ENCODE results near the gene ARID1B.

DNA sequence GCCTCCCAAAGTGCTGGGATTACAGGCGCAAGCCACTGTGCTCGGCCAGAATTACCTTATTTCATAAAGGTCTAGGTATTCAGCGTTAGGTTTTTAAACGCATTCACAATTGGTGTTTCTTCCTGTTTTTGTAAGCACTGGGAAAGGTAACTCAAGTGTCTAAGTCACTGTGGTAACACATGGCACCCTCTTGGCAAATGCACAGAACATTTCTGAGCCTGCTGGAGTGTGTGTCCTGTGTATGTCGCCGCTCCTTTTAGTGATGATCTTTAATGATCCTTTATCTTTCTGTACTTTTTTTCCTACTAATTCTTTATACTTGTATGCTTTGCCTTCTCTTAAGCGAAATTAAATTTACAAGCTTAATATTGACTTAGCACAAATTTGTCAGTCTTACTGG lies 263.0 kb downstream of the ARID1B start:
- TF ChIP-seq EZH2 (IDR thresholded peaks at IDR 0.05; ENCODE audit: low read length, unreplicated experiment) (no peak), EZH2phosphoT487 (IDR thresholded peaks at IDR 0.05; ENCODE audit: borderline replicate concordance, low read length) (no peak)
- TF ChIP-seq, protein P1, sequence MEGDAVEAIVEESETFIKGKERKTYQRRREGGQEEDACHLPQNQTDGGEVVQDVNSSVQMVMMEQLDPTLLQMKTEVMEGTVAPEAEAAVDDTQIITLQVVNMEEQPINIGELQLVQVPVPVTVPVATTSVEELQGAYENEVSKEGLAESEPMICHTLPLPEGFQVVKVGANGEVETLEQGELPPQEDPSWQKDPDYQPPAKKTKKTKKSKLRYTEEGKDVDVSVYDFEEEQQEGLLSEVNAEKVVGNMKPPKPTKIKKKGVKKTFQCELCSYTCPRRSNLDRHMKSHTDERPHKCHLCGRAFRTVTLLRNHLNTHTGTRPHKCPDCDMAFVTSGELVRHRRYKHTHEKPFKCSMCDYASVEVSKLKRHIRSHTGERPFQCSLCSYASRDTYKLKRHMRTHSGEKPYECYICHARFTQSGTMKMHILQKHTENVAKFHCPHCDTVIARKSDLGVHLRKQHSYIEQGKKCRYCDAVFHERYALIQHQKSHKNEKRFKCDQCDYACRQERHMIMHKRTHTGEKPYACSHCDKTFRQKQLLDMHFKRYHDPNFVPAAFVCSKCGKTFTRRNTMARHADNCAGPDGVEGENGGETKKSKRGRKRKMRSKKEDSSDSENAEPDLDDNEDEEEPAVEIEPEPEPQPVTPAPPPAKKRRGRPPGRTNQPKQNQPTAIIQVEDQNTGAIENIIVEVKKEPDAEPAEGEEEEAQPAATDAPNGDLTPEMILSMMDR (conservative IDR thresholded peaks at IDR 0.05; ENCODE audit: low read depth, low read length), result no peak
